ENCODE results near the gene FKBP11.

DNA sequence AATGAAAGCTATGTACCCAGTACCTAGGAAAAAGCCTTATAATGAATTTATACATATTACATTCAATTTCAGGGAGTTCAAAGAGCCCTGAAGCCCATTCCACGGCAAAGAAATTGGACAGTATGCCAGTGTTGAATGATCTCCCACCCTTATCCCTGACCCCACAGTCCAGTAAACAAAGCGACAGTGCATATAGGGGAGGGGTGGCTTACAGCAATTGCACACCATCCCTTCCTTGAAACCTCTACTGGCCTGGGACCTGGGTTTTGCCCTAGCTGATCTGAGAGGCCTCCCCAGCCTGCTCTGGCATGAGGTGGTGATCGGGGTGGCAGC is 42.4 kb downstream of the FKBP11 start:
- TF ChIP-seq, protein P1, sequence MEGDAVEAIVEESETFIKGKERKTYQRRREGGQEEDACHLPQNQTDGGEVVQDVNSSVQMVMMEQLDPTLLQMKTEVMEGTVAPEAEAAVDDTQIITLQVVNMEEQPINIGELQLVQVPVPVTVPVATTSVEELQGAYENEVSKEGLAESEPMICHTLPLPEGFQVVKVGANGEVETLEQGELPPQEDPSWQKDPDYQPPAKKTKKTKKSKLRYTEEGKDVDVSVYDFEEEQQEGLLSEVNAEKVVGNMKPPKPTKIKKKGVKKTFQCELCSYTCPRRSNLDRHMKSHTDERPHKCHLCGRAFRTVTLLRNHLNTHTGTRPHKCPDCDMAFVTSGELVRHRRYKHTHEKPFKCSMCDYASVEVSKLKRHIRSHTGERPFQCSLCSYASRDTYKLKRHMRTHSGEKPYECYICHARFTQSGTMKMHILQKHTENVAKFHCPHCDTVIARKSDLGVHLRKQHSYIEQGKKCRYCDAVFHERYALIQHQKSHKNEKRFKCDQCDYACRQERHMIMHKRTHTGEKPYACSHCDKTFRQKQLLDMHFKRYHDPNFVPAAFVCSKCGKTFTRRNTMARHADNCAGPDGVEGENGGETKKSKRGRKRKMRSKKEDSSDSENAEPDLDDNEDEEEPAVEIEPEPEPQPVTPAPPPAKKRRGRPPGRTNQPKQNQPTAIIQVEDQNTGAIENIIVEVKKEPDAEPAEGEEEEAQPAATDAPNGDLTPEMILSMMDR (IDR thresholded peaks at IDR 0.05) = no peak
- no peak for TF ChIP-seq POLR2A (IDR thresholded peaks at IDR 0.05)

Measured in testis (tissue), 2 donors.